Measurements from ENCODE around the gene TMED9.

- TF ChIP-seq CTCF (IDR thresholded peaks at IDR 0.05) (no peak), POLR2A (IDR thresholded peaks at IDR 0.05) (no peak)
Measured at GRCh38 chr5:177602458-177602830, 10.4 kb downstream of the TMED9 start.

Measured in adrenal gland (tissue), 5 donors.